Trophoblast cell (in vitro differentiated cells and primary cell): ENCODE measurements around the gene AKAP6.

ENCODE experiments used
- DNase-seq, 2 donors: peaks; one replicate each; pipeline ENCODE4 v3.0.0-alpha.2; 2016
- H2AFZ ChIP-seq: 2 replicates; pipeline ENCODE4 v1.6.1; 2013; ENCODE audit warnings: low read length, moderate library complexity, mild to moderate bottlenecking; ENCODE audit not compliant: insufficient read depth, poor library complexity
- H2AK5ac ChIP-seq: 2 replicates; pipeline ENCODE4 v1.6.1; 2013; ENCODE audit warnings: mild to moderate bottlenecking, low read length
- H2BK120ac ChIP-seq: 2 replicates; pipeline ENCODE4 v1.6.1; 2013; ENCODE audit warnings: low read length, mild to moderate bottlenecking, moderate library complexity; ENCODE audit not compliant: insufficient read depth, poor library complexity
- H2BK12ac ChIP-seq: 2 replicates; pipeline ENCODE4 v1.6.1; 2013; ENCODE audit warnings: mild to moderate bottlenecking, low read length, moderate library complexity
- H2BK5ac ChIP-seq: 2 replicates; pipeline ENCODE4 v1.6.1; 2013; ENCODE audit warnings: low read length, low read depth, moderate library complexity, mild to moderate bottlenecking; ENCODE audit not compliant: poor library complexity
- H3K14ac ChIP-seq: 2 replicates; pipeline ENCODE4 v1.6.1; 2013; ENCODE audit warnings: mild to moderate bottlenecking, low read length
- H3K18ac ChIP-seq: 2 replicates; pipeline ENCODE4 v1.6.1; 2013; ENCODE audit warnings: mild to moderate bottlenecking, low read length
- H3K23ac ChIP-seq: 2 replicates; pipeline ENCODE4 v1.6.1; 2013; ENCODE audit warnings: low read length
- H3K27ac ChIP-seq: 2 replicates; pipeline ENCODE4 v1.5.1; 2013; ENCODE audit warnings: low read depth, mild to moderate bottlenecking, inconsistent platforms, low read length, moderate library complexity
- H3K27me3 ChIP-seq: 2 replicates; pipeline ENCODE4 v1.6.1; 2013; ENCODE audit warnings: inconsistent platforms, mild to moderate bottlenecking, low read length, moderate library complexity; ENCODE audit not compliant: insufficient read depth
- H3K36me3 ChIP-seq, 2 experiments: 1 replicate in 1 of 2; 2 replicates in 1 of 2; pipeline ENCODE4 v1.6.1; 2013; ENCODE audit warnings: low read length in 2 of 2, mild to moderate bottlenecking in 2 of 2, moderate library complexity in 1 of 2; ENCODE audit not compliant: insufficient read depth in 2 of 2, control insufficient read depth in 1 of 2
- H3K4ac ChIP-seq: 2 replicates; pipeline ENCODE4 v1.6.1; 2013; ENCODE audit warnings: low read depth, mild to moderate bottlenecking, low read length, moderate library complexity
- H3K4me1 ChIP-seq, 2 experiments: 1 replicate in 1 of 2; 2 replicates in 1 of 2; pipeline ENCODE4 v1.6.1; 2013; ENCODE audit warnings: low read length in 2 of 2, mild to moderate bottlenecking in 2 of 2, moderate library complexity in 1 of 2; ENCODE audit not compliant: insufficient read depth in 2 of 2, control insufficient read depth in 1 of 2
- H3K4me2 ChIP-seq: 2 replicates; pipeline ENCODE4 v1.6.1; 2013; ENCODE audit warnings: inconsistent platforms, mild to moderate bottlenecking, low read length, moderate library complexity
- H3K4me3 ChIP-seq: 2 replicates; pipeline ENCODE4 v1.5.1; 2013; ENCODE audit warnings: mild to moderate bottlenecking, low read depth, low read length, inconsistent platforms
- H3K79me1 ChIP-seq: one replicate; pipeline ENCODE4 v1.6.1; 2013; ENCODE audit warnings: low read length
- H3K79me2 ChIP-seq: 2 replicates; pipeline ENCODE4 v1.6.1; 2013; ENCODE audit warnings: low read length, mild to moderate bottlenecking; ENCODE audit not compliant: control insufficient read depth, insufficient read depth, poor library complexity
- H3K9ac ChIP-seq: 2 replicates; pipeline ENCODE4 v1.6.1; 2013; ENCODE audit warnings: mild to moderate bottlenecking, low read length
- H3K9me3 ChIP-seq: 2 replicates; pipeline ENCODE4 v1.6.1; 2013; ENCODE audit warnings: low read depth, mild to moderate bottlenecking, control low read depth, inconsistent platforms, low read length; ENCODE audit not compliant: insufficient read depth
- H4K12ac ChIP-seq: 2 replicates; pipeline ENCODE4 v1.6.1; 2013; ENCODE audit warnings: low read depth, mild to moderate bottlenecking, low read length, moderate library complexity
- H4K8ac ChIP-seq: 2 replicates; pipeline ENCODE4 v1.6.1; 2013; ENCODE audit warnings: low read depth, mild to moderate bottlenecking, low read length, moderate library complexity
- H4K91ac ChIP-seq: one replicate; pipeline ENCODE4 v1.6.1; 2013; ENCODE audit warnings: low read depth, mild to moderate bottlenecking, low read length, moderate library complexity
- WGBS: extraction: QIAGEN DNeasy Blood & Tissue Kit; methylation state at CpG from one replicate; pipeline ENCODE4 v1.1.7; 2013; ENCODE audit warnings: missing lambda C conversion rate; ENCODE audit not compliant: insufficient read length, insufficient coverage; ENCODE audit errors: extremely low coverage; 5-methylcytosine and 5-hydroxymethylcytosine counted together

AKAP6 gene

DNA sequence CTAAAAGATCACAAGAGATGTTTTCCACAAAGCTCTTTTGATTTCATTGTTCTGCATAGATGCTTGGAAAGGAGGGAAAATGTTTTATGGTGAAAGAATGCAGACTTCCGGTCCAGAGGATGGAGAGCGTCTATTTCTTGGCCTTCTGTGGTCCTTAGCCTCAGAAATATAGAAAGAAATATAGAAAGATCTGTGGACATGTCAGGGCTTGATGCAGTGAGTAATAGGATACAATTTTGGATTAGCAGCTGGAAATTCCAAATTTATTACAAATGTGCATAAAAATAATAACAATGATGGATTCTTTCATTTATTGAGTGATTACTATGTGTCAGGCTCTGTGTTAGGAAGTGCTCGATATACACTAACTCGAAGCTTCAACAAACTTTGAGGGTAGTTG, 20.2 kb downstream of the AKAP6 start:
- no peak overlapping the region for H3K23ac ChIP-seq
- no CpG with 5 or more reads among the region's 4 CpGs for WGBS
- peaks cover 0 to 4% of the 10 kb centered on the region in 2 experiments for H3K4me1 ChIP-seq
- no peak overlapping the region for H3K4me2 ChIP-seq
- H4K8ac ChIP-seq = no peak overlapping the region
- H3K9me3 ChIP-seq = no peaks in the 10 kb centered on the region
- H3K36me3 ChIP-seq = peaks cover 0 to 3% of the 10 kb centered on the region in 2 experiments
- no peak overlapping the region for H4K91ac ChIP-seq
- H3K14ac ChIP-seq = no peak overlapping the region
- H2AK5ac ChIP-seq = no peak overlapping the region
- no peak overlapping the region for H2AFZ ChIP-seq
- H3K27ac ChIP-seq = no peak overlapping the region
- H3K9ac ChIP-seq = no peak overlapping the region
- H2BK5ac ChIP-seq = no peak overlapping the region
- H3K18ac ChIP-seq = no peak overlapping the region
- H3K4ac ChIP-seq = no peak overlapping the region
- H3K79me2 ChIP-seq = no peaks in the 10 kb centered on the region
- no peak overlapping the region for H2BK12ac ChIP-seq
- H4K12ac ChIP-seq = no peak overlapping the region
- no peak overlapping the region for H2BK120ac ChIP-seq
- no peak for DNase-seq
- peaks cover 8% of the 10 kb centered on the region for H3K79me1 ChIP-seq
- H3K27me3 ChIP-seq = no peaks in the 10 kb centered on the region
- H3K4me3 ChIP-seq = no peak overlapping the region

DNA sequence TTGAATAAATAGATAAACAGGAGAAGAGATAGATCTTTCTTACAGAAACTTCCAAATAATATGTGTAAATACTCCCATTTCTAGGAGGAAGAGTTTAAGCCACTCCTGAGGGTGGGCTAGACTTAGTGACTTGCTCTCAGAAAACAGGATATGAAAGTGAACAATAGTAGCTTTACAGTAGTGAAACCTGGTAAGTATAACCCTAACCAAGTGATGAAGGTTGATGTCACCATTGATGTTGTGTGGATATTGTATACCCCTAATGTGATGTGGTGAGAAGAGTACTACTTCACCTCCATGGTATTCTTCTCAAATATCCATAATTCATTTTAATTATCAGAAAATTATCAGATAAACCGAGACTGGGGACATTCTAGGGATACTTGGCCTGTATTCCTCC, 20.9 kb downstream of the AKAP6 start:
- H3K4me1 ChIP-seq = peaks cover 0 to 4% of the 10 kb centered on the region in 2 experiments
- H3K14ac ChIP-seq = no peak overlapping the region
- H3K36me3 ChIP-seq = peaks cover 0 to 3% of the 10 kb centered on the region in 2 experiments
- WGBS = no CpG with 5 or more reads among the region's 1 CpG
- H3K27ac ChIP-seq = no peak overlapping the region
- H2BK120ac ChIP-seq = no peak overlapping the region
- no peak overlapping the region for H4K91ac ChIP-seq
- no peaks in the 10 kb centered on the region for H3K79me2 ChIP-seq
- H2AK5ac ChIP-seq = no peak overlapping the region
- H3K9me3 ChIP-seq = no peaks in the 10 kb centered on the region
- H3K9ac ChIP-seq = no peak overlapping the region
- H3K4me3 ChIP-seq = no peak overlapping the region
- H3K23ac ChIP-seq = no peak overlapping the region
- H3K4ac ChIP-seq = no peak overlapping the region
- H3K18ac ChIP-seq = no peak overlapping the region
- no peaks in the 10 kb centered on the region for H3K27me3 ChIP-seq
- no peak overlapping the region for H3K4me2 ChIP-seq
- DNase-seq = no peak
- H3K79me1 ChIP-seq = peaks cover 8% of the 10 kb centered on the region
- no peak overlapping the region for H2BK5ac ChIP-seq
- H2BK12ac ChIP-seq = no peak overlapping the region
- H4K8ac ChIP-seq = no peak overlapping the region
- H2AFZ ChIP-seq = no peak overlapping the region
- H4K12ac ChIP-seq = no peak overlapping the region

DNA sequence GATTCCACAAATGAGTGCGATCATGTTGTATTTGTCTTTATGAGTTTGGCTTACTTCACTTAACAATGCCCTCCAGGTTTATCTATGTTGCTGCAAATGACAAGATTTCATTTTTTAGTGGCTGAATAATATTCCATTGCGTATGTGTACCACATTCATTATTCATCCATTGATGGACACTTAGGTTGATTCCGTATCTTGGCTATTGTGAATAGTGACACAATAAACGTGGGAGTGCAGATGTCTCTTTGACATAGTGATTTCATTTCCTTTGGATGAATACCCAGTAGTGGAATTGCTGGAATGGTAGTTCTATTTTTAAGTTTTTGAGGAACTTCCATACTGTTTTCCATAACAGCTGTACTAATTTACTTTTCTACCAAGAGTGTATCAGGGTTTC, 23.5 kb downstream of the AKAP6 start:
- no peaks in the 10 kb centered on the region for H3K27me3 ChIP-seq
- no peaks in the 10 kb centered on the region for H3K4me1 ChIP-seq
- no peak overlapping the region for H4K91ac ChIP-seq
- no peaks in the 10 kb centered on the region for H3K9me3 ChIP-seq
- WGBS = no CpG with 5 or more reads among the region's 4 CpGs
- H3K4ac ChIP-seq = no peak overlapping the region
- no peak overlapping the region for H3K14ac ChIP-seq
- no peak overlapping the region for H2BK12ac ChIP-seq
- no peak overlapping the region for H4K8ac ChIP-seq
- H3K23ac ChIP-seq = no peak overlapping the region
- H3K27ac ChIP-seq = no peak overlapping the region
- no peak overlapping the region for H2AK5ac ChIP-seq
- no peak for DNase-seq
- H4K12ac ChIP-seq = no peak overlapping the region
- no peak overlapping the region for H3K4me3 ChIP-seq
- no peak overlapping the region for H3K18ac ChIP-seq
- no peaks in the 10 kb centered on the region for H3K79me1 ChIP-seq
- H2AFZ ChIP-seq = no peak overlapping the region
- no peak overlapping the region for H2BK120ac ChIP-seq
- H3K79me2 ChIP-seq = no peaks in the 10 kb centered on the region
- no peak overlapping the region for H3K4me2 ChIP-seq
- no peak overlapping the region for H3K9ac ChIP-seq
- peaks cover 0 to 3% of the 10 kb centered on the region in 2 experiments for H3K36me3 ChIP-seq
- no peak overlapping the region for H2BK5ac ChIP-seq

DNA sequence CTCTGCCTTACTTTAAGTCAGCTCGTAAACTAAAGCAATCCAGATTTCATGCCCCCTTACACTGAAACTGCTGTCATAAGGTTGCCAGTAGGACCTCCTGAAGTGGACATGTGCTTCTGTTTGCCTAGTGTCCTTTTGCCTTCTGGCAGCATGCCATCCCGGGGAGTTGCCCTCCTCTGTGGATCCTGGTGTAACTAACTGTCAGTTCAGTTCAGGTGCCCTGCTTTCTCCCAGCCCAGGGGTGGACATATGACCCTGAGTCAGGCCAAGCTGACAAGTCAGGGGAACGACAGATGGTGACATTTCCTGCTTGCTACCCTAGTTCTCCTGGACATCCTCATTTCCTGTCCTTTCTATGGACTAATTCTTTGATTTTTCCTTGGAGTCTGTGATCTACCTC, 25.6 kb downstream of the AKAP6 start:
- H3K4me1 ChIP-seq = no peaks in the 10 kb centered on the region
- H3K79me1 ChIP-seq = no peaks in the 10 kb centered on the region
- H2BK12ac ChIP-seq = no peak overlapping the region
- no peaks in the 10 kb centered on the region for H3K36me3 ChIP-seq
- H3K27me3 ChIP-seq = no peaks in the 10 kb centered on the region
- no peak overlapping the region for H2BK5ac ChIP-seq
- no peak overlapping the region for H2BK120ac ChIP-seq
- no peak overlapping the region for H4K8ac ChIP-seq
- H4K91ac ChIP-seq = no peak overlapping the region
- no peak for DNase-seq
- H3K9ac ChIP-seq = no peak overlapping the region
- H3K23ac ChIP-seq = no peak overlapping the region
- no CpG with 5 or more reads among the region's 3 CpGs for WGBS
- no peak overlapping the region for H2AFZ ChIP-seq
- H3K18ac ChIP-seq = no peak overlapping the region
- no peak overlapping the region for H4K12ac ChIP-seq
- H3K4ac ChIP-seq = no peak overlapping the region
- no peak overlapping the region for H3K14ac ChIP-seq
- no peaks in the 10 kb centered on the region for H3K9me3 ChIP-seq
- H2AK5ac ChIP-seq = no peak overlapping the region
- H3K4me2 ChIP-seq = no peak overlapping the region
- H3K27ac ChIP-seq = no peak overlapping the region
- no peaks in the 10 kb centered on the region for H3K79me2 ChIP-seq
- H3K4me3 ChIP-seq = no peak overlapping the region
